ENCODE data around the gene ZWILCH.

GRCh38 chr15:66545255-66545654 is 40.1 kb downstream of the ZWILCH start:
- TF ChIP-seq POLR2A (IDR thresholded peaks at IDR 0.05) (no peak), CTCF (IDR thresholded peaks at IDR 0.05) (no peak)
